GM18499 (cell line): ENCODE measurements around the gene RAPGEF2.

Experiments
- ATAC-seq: cut with Tn5 transposase; IDR thresholded peaks from one replicate; pipeline ENCODE4 v1.9.1; 2021; ENCODE audit warnings: moderate number of reproducible peaks; ENCODE audit not compliant: insufficient read depth, unreplicated experiment

RAPGEF2 gene

GRCh38 chr4:159269116-159269515, 166.2 kb downstream of the RAPGEF2 start:
- no peak for ATAC-seq

- ATAC-seq = no peak
These were observed 167.1 kb downstream of the RAPGEF2 start for GRCh38 chr4:159269956-159270355.

GRCh38 chr4:159271856-159272255, 169.0 kb downstream of the RAPGEF2 start:
- ATAC-seq = no peak

GRCh38 chr4:159272273-159273140, 169.6 kb downstream of the RAPGEF2 start:
- no peak for ATAC-seq

GRCh38 chr4:159273141-159273438, 170.2 kb downstream of the RAPGEF2 start:
- no peak for ATAC-seq

- no peak for ATAC-seq
These were observed 171.0 kb downstream of the RAPGEF2 start for GRCh38 chr4:159273841-159274240.

GRCh38 chr4:159278399-159278798, 175.5 kb downstream of the RAPGEF2 start:
- ATAC-seq = no peak

- no peak for ATAC-seq
These were observed 176.2 kb downstream of the RAPGEF2 start for GRCh38 chr4:159279084-159279483.

- no peak for ATAC-seq
These were observed 177.7 kb downstream of the RAPGEF2 start for GRCh38 chr4:159280442-159281172.

GRCh38 chr4:159281771-159282170, 178.9 kb downstream of the RAPGEF2 start:
- ATAC-seq = no peak

GRCh38 chr4:159282329-159282728, 179.4 kb downstream of the RAPGEF2 start:
- ATAC-seq = no peak

GRCh38 chr4:159282944-159283343, 180.1 kb downstream of the RAPGEF2 start:
- no peak for ATAC-seq

- no peak for ATAC-seq
These were observed 180.8 kb downstream of the RAPGEF2 start for GRCh38 chr4:159283696-159284095.

- no peak for ATAC-seq
These were observed 181.2 kb downstream of the RAPGEF2 start for GRCh38 chr4:159284113-159284512.

- no peak for ATAC-seq
These were observed 181.9 kb downstream of the RAPGEF2 start for GRCh38 chr4:159284733-159285132.

GRCh38 chr4:159287767-159288166, 184.9 kb downstream of the RAPGEF2 start:
- no peak for ATAC-seq

GRCh38 chr4:159289682-159290081, 186.8 kb downstream of the RAPGEF2 start:
- ATAC-seq = no peak

GRCh38 chr4:159290321-159291030, 187.6 kb downstream of the RAPGEF2 start:
- ATAC-seq = no peak

- no peak for ATAC-seq
These were observed 188.3 kb downstream of the RAPGEF2 start for GRCh38 chr4:159291176-159291575.

- ATAC-seq = no peak
These were observed 189.4 kb downstream of the RAPGEF2 start for GRCh38 chr4:159292137-159292896.
